ENCODE data around the gene TBC1D22A.

The TBC1D22A gene

GRCh38 chr22:46861468-46862367 lies 99.3 kb downstream of the TBC1D22A start:
- DNase-seq: no peak

GRCh38 chr22:46862418-46863324 lies 100.2 kb downstream of the TBC1D22A start:
- DNase-seq: peak in 1 of 4 experiments; percentile 16

GRCh38 chr22:46863794-46864193 lies 101.3 kb downstream of the TBC1D22A start:
- no peak for DNase-seq

GRCh38 chr22:46864314-46865051 lies 102.0 kb downstream of the TBC1D22A start:
- no peak for DNase-seq

- no peak for DNase-seq
Observed at GRCh38 chr22:46865052-46865434, 102.6 kb downstream of the TBC1D22A start.

- DNase-seq: no peak
Observed at GRCh38 chr22:46865642-46866041, 103.2 kb downstream of the TBC1D22A start.

GRCh38 chr22:46866591-46866990 lies 104.1 kb downstream of the TBC1D22A start:
- no peak for DNase-seq

- no peak for DNase-seq
Observed at GRCh38 chr22:46867106-46867505, 104.7 kb downstream of the TBC1D22A start.

- no peak for DNase-seq
Observed at GRCh38 chr22:46869329-46869728, 106.9 kb downstream of the TBC1D22A start.

- no peak for DNase-seq
Observed at GRCh38 chr22:46869831-46870441, 107.5 kb downstream of the TBC1D22A start.

GRCh38 chr22:46871826-46872225 lies 109.4 kb downstream of the TBC1D22A start:
- DNase-seq: no peak

GRCh38 chr22:46875089-46875488 lies 112.6 kb downstream of the TBC1D22A start:
- no peak for DNase-seq

GRCh38 chr22:46876357-46876934 lies 114.0 kb downstream of the TBC1D22A start:
- DNase-seq: no peak

- peak in 2 of 4 experiments; percentile 22 to 24 for DNase-seq
Observed at GRCh38 chr22:46878191-46878948, 115.9 kb downstream of the TBC1D22A start.

- peak; percentile 73 to 78 (median 76) for DNase-seq
Observed at GRCh38 chr22:46879083-46879482, 116.6 kb downstream of the TBC1D22A start.

GRCh38 chr22:46881373-46882118 lies 119.1 kb downstream of the TBC1D22A start:
- DNase-seq: no peak

GRCh38 chr22:46883092-46883910 lies 120.9 kb downstream of the TBC1D22A start:
- DNase-seq: no peak

GRCh38 chr22:46884365-46884764 lies 121.9 kb downstream of the TBC1D22A start:
- DNase-seq: no peak

GRCh38 chr22:46887978-46888377 lies 125.5 kb downstream of the TBC1D22A start:
- no peak for DNase-seq

All from suppressor macrophage (primary cell).